Measurements from ENCODE around the gene SMPDL3B.
"Not testable (repeated sequence)": the region's sequence is repeated elsewhere in the genome, so short reads cannot be mapped to it uniquely, and the experiment has no call there.

The SMPDL3B gene

DNA sequence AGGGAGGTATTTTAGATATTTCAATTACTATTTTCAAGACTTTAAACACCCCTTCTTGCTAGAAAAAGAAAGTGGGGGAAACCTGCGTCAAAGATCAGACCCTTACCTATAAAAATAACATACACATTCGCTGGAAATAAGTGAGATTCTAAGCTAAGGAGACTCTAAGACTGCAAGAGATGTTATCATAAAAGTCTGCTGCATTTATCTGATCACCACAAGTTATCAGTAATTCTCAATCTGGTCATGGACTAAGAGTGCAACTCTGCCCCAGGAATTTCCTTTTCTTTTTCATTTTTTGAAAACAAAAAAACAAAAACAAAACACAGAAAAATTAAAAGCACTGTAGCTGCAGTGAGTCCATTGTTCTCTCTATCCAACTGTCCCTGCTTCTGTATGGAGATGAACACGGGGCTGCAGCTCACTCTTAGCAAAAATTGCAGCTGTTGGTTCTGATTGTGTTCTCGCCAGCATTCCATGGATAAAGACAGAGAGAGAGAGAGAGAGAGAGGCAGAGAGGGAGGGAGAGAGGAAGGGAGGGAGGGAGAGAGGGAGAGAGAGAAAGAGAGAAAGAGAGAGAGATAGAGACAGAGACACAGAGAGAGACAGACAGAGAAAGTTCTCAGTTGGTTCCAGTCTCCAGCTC lies 39.1 kb downstream of the SMPDL3B start:
- DNase-seq = no peak

DNA sequence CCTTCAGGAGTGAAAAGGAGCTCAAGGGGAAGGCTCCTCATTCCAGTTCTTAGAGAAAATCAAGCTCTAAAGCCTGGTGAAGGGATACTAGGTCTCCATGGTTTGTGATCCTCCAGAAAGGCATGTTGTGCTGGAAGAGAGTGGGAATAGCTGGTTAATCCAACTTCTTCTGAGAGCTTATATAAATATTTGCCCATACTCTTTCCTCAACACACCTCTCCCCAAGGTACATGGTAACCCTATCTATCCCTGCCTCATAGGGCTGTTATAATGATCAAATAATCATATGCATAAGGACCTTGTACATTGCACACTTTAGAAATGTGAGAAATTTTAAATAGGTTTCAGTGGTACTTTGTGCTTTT lies 39.6 kb downstream of the SMPDL3B start:
- DNase-seq = no peak

DNA sequence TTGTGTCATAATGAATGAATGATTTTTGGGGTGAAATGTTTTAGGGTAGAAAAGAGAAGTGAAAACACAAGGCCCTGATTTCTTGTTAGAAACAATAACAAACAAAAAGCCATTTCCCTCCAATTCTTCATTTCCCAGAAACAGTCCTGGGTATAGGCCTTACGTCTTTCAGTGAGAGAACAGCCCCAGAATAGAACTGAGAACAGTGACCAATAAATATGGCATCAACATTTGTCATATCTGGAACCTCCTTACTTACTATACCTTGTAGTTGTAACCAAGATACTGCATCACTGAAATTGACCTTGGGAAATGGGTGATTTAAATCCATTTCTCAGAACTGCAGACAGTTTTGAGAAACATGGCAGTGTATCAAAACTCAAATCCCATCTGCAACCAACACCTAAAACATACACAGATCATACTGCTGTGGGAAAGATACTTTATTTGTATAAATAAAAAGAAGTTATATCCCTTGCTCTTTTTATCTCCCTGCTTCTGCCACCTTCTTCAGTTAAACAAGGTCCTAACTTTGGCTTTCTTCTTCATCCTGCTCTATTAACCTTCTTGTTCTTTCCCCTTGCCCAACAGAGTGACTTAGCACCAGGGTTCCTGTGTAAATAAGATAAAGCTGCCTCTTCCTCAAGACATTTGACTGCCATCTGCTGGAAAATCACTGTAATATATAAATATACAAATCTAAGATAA lies 44.5 kb downstream of the SMPDL3B start:
- DNase-seq = no peak

- DNase-seq = no peak
These were observed 45.0 kb downstream of the SMPDL3B start for GRCh38 chr1:27979859-27980201.

DNA sequence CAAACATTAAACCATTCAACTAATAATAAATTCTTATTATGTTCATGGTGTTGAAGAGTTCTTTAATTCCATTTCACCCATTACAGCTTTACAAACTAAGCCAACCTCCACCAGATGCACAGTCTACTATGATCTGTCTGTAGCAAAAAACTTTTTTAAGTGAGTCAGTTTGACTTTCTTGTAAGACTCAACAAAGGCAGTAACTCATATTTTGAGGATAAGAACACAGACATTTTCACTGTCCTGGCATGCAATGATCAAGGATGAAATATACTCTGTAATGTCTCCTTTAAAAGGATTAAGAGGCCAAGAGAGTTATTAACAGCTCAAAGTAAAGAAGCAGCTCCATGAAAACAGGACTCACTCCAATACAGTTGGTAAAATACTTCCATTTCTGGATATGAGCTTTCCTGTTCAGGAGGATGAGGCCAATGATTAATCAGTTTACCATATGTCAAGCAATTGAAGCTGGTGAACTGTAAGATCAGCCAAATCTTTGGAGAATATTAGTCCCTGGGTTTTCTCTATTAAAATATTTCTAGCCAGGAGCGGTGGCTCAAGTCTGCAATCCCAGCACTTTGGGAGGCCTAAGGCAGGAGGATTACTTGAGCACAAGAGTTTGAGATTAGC lies 45.5 kb downstream of the SMPDL3B start:
- no peak for DNase-seq

DNA sequence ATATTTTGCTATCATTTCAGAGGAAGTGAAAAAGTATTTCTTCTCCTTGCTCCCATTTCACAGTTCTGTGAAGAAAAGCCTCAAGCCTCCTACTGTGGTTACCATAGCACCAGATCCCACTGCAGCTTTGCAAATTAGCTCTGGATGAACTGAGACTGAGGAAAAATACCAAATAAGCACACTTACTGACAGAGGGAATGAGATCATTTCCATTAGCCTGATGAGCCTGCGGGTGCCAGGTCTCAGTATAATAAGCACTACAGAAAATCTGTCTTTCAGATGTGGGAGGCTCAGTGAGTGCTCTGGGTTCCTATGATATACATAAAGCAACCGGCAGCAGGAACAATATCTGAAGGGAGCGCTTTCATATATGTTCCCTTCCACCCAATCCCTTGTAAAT lies 46.3 kb downstream of the SMPDL3B start:
- no peak for DNase-seq

- DNase-seq = no peak
These were observed 56.2 kb downstream of the SMPDL3B start for GRCh38 chr1:27990920-27991537.

DNA sequence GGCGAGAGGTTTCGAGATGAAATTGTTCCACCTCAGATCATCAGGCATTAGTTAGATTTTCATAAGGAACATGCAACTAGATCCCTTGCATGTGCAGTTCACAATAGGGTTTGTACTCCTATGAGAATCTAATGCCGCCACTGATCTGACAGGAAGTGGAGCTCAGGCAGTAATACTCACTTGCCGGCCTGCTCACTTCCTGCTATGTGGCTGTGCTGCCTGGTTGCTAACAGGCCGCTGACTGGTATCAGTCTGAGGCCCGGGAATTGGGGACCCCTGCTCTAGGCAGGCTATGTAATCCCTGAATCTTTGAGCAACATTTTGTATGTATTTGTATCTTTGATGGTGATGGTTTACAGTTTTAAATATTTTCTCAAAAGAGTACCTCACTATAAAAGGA lies 57.5 kb downstream of the SMPDL3B start:
- DNase-seq = peak; percentile 23

DNA sequence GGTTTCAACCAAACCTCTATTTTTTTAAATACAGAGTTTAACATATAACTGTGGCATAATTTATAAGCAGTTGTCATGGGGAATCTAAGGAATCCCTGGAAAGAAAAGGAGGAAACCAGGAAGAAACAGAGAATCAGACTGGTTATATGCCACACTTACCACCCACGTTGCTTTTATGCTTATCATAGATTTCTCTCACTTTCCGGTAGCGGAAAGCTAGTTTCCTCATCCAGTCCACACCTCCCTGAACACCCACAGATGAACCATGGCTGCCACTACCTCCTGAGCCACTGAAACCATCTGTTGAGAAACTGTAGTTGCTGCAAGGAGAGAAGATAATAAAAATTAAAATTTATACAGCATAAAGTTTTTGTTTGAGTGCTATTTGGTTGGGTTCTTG lies 58.4 kb downstream of the SMPDL3B start:
- DNase-seq = peak; percentile 3

DNA sequence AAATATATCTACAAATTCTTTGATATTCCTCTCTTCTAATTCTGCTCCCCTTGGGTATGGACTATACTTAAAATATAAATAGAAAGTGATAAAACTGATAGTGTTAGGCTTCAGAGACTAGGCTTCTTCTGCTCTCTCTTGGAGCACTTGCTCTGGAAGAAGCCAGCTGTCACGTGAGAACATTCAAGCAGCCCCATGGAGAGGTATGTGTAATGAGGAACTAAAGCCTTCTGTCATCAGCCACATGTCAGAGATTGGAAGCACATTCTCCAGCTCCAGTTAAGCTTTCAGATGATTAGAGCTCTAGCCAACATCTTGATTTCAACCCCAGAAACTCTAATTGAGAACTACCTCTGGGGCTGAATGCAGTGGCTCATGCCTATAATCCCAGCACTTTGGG lies 59.3 kb downstream of the SMPDL3B start:
- DNase-seq = no peak

DNA sequence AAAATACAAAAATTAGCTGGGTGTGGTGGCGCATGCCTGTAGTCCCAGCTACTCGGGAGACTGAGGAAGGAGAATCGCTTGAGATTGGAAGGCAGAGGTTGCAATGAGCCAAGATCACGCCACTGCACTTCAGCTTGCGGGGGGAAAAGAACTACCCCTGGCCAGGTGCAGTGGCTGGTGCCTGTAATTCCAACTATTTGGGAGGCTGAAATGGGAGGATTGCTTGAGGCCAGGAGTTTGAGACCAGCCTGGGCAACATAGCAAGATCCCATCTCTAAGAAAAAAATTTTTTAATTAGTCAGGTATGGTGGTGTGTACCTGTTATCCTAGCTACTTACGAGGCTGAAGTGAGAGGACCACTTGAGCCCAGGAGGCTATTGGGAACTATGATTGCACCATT lies 59.7 kb downstream of the SMPDL3B start:
- DNase-seq = not testable (repeated sequence)

GRCh38 chr1:27999055-27999454 lies 64.3 kb downstream of the SMPDL3B start:
- no peak for DNase-seq

DNA sequence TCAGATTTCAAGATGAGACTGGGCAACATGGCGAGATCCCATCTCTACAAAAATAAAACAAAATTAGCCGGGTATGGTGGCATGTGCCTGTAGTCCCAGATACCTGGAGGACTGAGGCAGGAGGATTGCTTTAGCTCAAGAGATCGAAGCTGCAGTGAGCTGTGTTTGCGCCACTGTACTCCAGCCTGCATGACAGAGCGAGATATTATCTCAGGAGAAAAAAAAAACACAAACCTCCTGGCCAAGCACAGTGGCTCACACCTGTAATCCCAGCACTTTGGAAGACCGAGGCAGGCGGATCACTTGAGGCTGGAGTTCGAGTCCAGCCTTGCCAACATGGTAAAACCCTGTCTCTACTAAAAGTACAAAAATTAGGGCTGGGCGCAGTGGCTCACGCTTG lies 67.8 kb downstream of the SMPDL3B start:
- DNase-seq = no peak

GRCh38 chr1:28003117-28003516 lies 68.3 kb downstream of the SMPDL3B start:
- DNase-seq = not testable (repeated sequence)
